BLaER1 (cell line): Measurements from ENCODE around the gene PCDHGA5.
"Not testable (repeated sequence)": the region's sequence is repeated elsewhere in the genome, so short reads cannot be mapped to it uniquely, and the experiment has no call there.

Source experiments
- H3K27ac ChIP-seq: shearing (Covaris generic); formaldehyde crosslinking; 2 replicates; pipeline ENCODE4 v1.8.1; 2022
- H3K27me3 ChIP-seq: shearing (Covaris generic); formaldehyde crosslinking; 2 replicates; pipeline ENCODE4 v1.8.1; 2022
- H3K36me3 ChIP-seq: shearing (Covaris generic); formaldehyde crosslinking; 2 replicates; pipeline ENCODE4 v1.8.1; 2022
- H3K4me1 ChIP-seq: shearing (Covaris generic); formaldehyde crosslinking; 2 replicates; pipeline ENCODE4 v1.8.1; 2022
- H3K4me2 ChIP-seq: shearing (Covaris generic); formaldehyde crosslinking; 2 replicates; pipeline ENCODE4 v1.8.1; 2022
- H3K4me3 ChIP-seq: shearing (Covaris generic); formaldehyde crosslinking; 2 replicates; pipeline ENCODE4 v1.8.1; 2022
- H3K9ac ChIP-seq: shearing (Covaris generic); formaldehyde crosslinking; 2 replicates; pipeline ENCODE4 v1.8.1; 2022
- H3K9me3 ChIP-seq: shearing (Covaris generic); formaldehyde crosslinking; 2 replicates; pipeline ENCODE4 v1.8.1; 2022
- H4K20me1 ChIP-seq: shearing (Covaris generic); formaldehyde crosslinking; 2 replicates; pipeline ENCODE4 v1.8.1; 2022
- Cebpa-rat ChIP-seq: shearing (Covaris generic); IDR thresholded peaks from 2 replicates; pipeline ENCODE4 v1.8.1; 2022

The PCDHGA5 gene

DNA sequence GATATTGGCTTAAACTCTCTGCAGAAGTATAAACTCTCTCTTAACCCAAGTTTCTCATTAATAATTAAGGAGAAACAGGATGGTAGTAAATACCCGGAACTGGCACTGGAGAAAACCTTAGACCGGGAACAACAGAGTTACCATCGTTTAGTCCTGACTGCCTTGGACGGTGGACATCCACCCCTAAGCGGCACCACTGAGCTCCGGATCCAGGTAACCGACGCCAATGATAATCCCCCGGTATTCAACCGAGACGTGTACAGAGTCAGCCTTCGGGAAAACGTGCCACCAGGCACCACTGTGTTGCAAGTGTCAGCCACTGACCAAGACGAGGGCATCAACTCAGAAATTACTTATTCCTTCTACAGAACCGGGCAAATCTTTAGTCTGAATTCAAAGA, 34.6 kb downstream of the PCDHGA5 start:
- no peak overlapping the region for H3K9ac ChIP-seq
- no peaks in the 10 kb centered on the region for H3K36me3 ChIP-seq
- H3K4me1 ChIP-seq: no peaks in the 10 kb centered on the region
- peaks cover 58% of the 10 kb centered on the region for H3K9me3 ChIP-seq
- no peak overlapping the region for H3K4me2 ChIP-seq
- no peaks in the 10 kb centered on the region for H3K27me3 ChIP-seq
- H3K27ac ChIP-seq: no peak overlapping the region
- no peak overlapping the region for H3K4me3 ChIP-seq
- TF ChIP-seq Cebpa-rat: no peak
- H4K20me1 ChIP-seq: no peaks in the 10 kb centered on the region

DNA sequence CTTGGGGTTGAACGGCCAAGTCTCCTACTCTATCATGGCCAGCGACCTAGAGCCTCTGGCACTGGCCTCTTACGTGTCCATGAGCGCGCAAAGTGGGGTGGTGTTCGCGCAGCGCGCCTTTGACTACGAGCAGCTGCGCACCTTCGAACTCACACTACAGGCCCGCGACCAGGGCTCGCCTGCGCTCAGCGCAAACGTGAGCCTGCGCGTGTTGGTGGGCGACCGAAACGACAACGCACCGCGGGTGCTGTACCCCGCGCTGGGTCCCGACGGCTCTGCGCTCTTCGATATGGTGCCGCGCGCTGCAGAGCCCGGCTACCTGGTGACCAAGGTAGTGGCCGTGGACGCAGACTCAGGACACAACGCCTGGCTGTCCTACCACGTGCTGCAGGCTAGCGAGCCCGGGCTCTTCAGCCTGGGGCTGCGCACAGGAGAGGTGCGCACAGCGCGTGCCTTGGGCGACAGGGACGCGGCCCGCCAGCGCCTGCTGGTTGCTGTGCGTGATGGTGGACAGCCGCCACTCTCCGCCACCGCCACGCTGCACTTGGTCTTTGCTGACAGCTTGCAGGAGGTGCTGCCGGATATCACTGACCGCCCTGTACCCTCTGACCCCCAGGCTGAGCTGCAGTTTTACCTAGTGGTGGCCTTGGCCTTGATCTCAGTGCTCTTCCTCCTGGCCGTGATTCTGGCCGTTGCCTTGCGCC, 35.7 kb downstream of the PCDHGA5 start:
- H3K4me3 ChIP-seq: no peak overlapping the region
- H3K4me2 ChIP-seq: no peak overlapping the region
- H3K9ac ChIP-seq: no peak overlapping the region
- no peaks in the 10 kb centered on the region for H3K4me1 ChIP-seq
- no peak for TF ChIP-seq Cebpa-rat
- peaks cover 47% of the 10 kb centered on the region for H3K9me3 ChIP-seq
- no peaks in the 10 kb centered on the region for H3K36me3 ChIP-seq
- no peak overlapping the region for H3K27ac ChIP-seq
- H3K27me3 ChIP-seq: no peaks in the 10 kb centered on the region
- no peaks in the 10 kb centered on the region for H4K20me1 ChIP-seq

DNA sequence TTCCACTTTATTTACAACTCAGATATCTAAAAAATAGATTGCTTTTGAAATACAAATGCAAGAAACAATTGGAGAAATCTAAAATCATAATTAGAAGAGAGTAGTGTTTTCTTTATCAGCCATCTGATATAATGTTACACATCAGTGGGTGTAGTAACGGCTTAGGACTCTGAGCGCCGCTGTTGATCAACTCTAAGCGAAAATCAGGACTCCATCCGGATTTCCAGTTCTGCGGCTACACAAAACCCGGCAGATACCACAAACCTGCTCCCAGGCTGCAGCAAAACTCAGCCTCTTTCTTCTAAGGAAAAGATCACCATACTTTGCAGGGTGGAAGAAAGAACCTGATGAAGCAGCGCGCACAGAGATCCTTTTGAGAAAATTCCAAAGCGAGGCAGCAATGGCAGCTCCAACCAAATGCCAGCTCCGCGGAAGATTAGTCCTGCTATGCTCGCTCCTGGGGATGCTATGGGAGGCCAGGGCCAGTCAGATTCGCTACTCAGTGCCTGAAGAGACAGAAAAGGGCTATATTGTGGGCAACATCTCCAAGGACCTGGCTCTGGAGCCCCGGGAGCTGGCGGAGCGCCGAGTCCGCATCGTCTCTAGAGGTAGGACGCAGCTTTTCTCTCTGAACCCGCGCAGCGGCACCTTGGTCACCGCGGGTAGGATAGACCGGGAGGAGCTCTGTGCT, 38.7 kb downstream of the PCDHGA5 start, which contains the start of gene PCDHGA9:
PCDHGA9 (plus strand) TSS at position 226 of the 691 bp plus-strand sequence; CDS start at position 401, 175 bp downstream.
- Histone ChIP-seq H3K27ac (no peak within 1 kb of the TSS), H3K4me1 (no peaks in the 10 kb centered on the region), H3K4me2 (no peak within 1 kb of the TSS), H3K4me3 (no peak within 1 kb of the TSS), H3K27me3 (no peaks in the 10 kb centered on the region), H3K36me3 (no peaks in the 10 kb centered on the region), H3K9ac (no peak within 1 kb of the TSS), H3K9me3 (peaks cover 44% of the 10 kb centered on the region), H4K20me1 (no peaks in the 10 kb centered on the region)
- TF ChIP-seq Cebpa-rat: no peak

DNA sequence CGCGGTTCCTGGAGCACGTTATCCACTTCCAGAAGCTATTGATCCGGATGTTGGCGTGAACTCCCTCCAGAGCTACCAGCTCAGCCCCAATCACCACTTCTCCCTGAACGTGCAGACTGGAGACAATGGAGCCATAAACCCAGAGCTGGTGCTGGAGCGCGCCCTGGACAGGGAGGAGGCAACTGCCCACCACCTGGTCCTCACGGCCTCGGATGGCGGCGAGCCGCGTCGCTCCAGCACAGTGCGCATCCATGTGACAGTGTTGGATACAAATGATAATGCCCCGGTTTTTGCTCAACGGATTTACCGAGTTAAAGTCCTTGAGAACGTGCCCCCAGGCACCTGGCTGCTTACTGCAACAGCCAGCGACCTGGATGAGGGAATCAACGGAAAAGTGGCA, 39.4 kb downstream of the PCDHGA5 start:
- H3K9me3 ChIP-seq: peaks cover 48% of the 10 kb centered on the region
- H3K9ac ChIP-seq: no peak overlapping the region
- no peak overlapping the region for H3K4me3 ChIP-seq
- no peak overlapping the region for H3K4me2 ChIP-seq
- H4K20me1 ChIP-seq: no peaks in the 10 kb centered on the region
- H3K27me3 ChIP-seq: no peaks in the 10 kb centered on the region
- H3K27ac ChIP-seq: no peak overlapping the region
- no peak for TF ChIP-seq Cebpa-rat
- no peaks in the 10 kb centered on the region for H3K4me1 ChIP-seq
- H3K36me3 ChIP-seq: no peaks in the 10 kb centered on the region

DNA sequence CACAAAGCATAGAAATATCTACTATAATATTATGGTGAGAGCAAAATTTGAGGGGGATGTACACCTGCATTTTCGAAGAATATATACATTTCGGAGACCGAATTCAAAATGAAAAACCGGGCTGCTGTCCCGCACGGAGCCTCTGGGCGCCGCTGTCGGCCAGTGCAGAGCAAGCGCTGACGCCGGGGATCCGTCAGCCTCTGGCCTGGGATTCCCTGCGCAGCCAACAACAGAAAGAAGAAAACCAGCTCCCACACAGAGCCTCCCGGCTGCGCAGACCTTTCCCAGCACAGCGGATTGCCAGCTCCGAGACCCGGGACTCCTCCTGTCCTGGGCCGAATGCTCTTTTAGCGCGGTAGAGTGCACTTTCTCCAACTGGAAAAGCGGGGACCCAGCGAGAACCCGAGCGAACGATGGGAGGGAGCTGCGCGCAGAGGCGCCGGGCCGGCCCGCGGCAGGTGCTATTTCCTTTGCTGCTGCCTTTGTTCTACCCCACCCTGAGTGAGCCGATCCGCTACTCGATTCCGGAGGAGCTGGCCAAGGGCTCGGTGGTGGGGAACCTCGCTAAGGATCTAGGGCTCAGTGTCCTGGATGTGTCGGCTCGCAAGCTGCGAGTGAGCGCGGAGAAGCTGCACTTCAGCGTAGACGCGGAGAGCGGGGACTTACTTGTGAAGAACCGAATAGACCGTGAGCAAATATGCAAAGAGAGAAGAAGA, 44.0 kb downstream of the PCDHGA5 start, which contains the start of gene PCDHGB6:
PCDHGB6 (plus strand) TSS at position 232 of the 716 bp plus-strand sequence; CDS start at position 414, 182 bp downstream.
- not testable (repeated sequence) for H3K27me3 ChIP-seq, H3K27ac ChIP-seq, H3K4me3 ChIP-seq, H3K4me2 ChIP-seq, H3K4me1 ChIP-seq, H3K36me3 ChIP-seq, H4K20me1 ChIP-seq, H3K9ac ChIP-seq
- H3K9me3 ChIP-seq: peaks cover 40% of the 10 kb centered on the region

DNA sequence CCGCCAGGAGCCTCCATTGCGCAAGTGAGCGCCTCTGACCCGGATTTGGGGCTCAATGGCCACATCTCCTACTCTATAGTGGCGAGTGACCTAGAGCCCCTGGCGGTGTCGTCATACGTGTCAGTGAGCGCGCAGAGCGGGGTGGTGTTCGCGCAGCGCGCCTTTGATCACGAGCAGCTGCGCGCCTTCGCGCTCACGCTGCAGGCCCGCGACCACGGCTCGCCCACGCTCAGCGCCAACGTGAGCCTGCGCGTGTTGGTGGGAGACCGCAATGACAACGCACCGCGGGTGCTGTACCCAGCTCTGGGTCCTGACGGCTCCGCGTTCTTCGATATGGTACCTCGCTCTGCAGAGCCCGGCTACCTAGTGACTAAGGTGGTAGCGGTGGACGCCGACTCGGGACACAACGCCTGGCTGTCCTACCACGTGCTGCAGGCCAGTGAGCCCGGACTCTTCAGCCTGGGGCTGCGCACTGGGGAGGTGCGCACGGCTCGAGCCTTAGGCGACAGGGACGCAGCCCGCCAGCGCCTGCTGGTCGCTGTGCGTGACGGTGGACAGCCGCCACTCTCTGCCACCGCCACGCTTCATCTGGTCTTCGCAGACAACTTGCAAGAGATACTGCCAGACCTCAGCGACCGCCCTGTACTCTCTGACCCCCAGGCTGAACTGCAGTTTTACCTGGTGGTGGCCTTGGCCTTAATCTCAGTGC, 45.8 kb downstream of the PCDHGA5 start:
- no peak overlapping the region for H3K4me3 ChIP-seq

DNA sequence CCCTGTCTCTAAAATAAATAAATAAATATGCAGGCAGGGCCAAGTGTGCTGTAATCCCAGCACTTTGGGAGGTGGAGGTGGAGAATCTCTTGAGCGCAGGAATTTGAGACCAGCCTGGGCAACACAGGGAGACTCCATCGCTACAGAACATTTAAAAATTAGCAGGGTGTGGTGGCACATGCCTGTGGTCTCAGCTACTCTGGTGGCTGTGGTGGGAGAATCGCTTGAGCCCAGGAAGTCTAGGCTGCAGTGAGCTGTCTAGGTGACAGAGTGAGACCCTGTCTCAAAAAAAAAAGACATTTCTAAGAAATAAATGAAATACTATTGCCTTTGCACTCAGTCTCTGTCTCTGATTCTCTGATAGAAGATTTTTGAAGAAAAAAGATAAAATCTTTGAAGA, 47.6 kb downstream of the PCDHGA5 start:
- peaks cover 22% of the 10 kb centered on the region for H3K27me3 ChIP-seq
- H3K27ac ChIP-seq: no peak overlapping the region
- TF ChIP-seq Cebpa-rat: no peak
- no peaks in the 10 kb centered on the region for H3K36me3 ChIP-seq
- no peaks in the 10 kb centered on the region for H4K20me1 ChIP-seq
- H3K4me1 ChIP-seq: peaks cover 19% of the 10 kb centered on the region
- no peak overlapping the region for H3K4me2 ChIP-seq
- H3K4me3 ChIP-seq: no peak overlapping the region
- no peak overlapping the region for H3K9ac ChIP-seq
- H3K9me3 ChIP-seq: peaks cover 40% of the 10 kb centered on the region

More for the DNA sequence above, 45.8 kb downstream of the PCDHGA5 start:
- TF ChIP-seq Cebpa-rat: no peak
- no peak overlapping the region for H3K4me2 ChIP-seq
- no peak overlapping the region for H3K9ac ChIP-seq
- no peak overlapping the region for H3K27ac ChIP-seq
- peaks cover 36% of the 10 kb centered on the region for H3K9me3 ChIP-seq
- H4K20me1 ChIP-seq: no peaks in the 10 kb centered on the region
- peaks cover 18% of the 10 kb centered on the region for H3K27me3 ChIP-seq
- no peaks in the 10 kb centered on the region for H3K36me3 ChIP-seq
- peaks cover 6% of the 10 kb centered on the region; the same call in 1 of the 2 replicates for H3K4me1 ChIP-seq

DNA sequence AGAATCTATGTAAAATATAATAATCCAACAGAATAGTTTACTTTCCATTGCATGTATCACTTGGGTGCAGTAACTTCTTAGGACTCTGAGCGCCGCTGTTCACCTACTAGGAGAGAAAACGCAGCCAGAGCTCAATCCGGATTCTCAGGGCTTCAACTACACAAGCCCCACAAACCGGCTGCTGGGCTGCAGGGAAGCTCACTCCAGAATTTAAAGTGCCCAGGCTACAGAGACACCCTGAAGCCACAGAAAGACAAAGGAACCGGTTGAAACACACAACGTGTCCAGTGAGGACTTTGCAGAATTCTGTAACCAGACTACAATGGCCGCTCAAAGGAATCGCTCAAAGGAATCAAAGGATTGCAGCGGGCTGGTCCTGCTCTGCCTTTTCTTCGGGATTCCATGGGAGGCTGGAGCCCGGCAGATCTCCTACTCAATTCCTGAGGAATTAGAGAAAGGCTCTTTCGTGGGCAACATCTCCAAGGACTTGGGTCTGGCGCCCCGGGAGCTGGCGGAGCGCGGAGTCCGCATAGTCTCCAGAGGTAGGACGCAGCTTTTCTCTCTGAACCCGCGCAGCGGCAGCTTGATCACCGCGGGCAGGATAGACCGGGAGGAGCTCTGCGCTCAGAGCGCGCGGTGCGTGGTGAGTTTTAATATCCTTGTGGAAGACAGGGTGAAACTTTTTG, 49.0 kb downstream of the PCDHGA5 start, which contains the start of gene PCDHGA10:
PCDHGA10 (plus strand) TSS at position 134 of the 686 bp plus-strand sequence; CDS start at position 323, 189 bp downstream.
- Histone ChIP-seq H3K4me2 (peak within 1 kb of the TSS; percentile 74), H3K27ac (no peak within 1 kb of the TSS), H3K36me3 (no peaks in the 10 kb centered on the region), H3K4me3 (peak within 1 kb of the TSS; percentile 66), H3K4me1 (peaks cover 19% of the 10 kb centered on the region), H3K9ac (peak within 1 kb of the TSS; percentile 75), H3K27me3 (peaks cover 22% of the 10 kb centered on the region), H3K9me3 (peaks cover 41% of the 10 kb centered on the region), H4K20me1 (no peaks in the 10 kb centered on the region)
- TF ChIP-seq Cebpa-rat: no peak
